IMR-90 (cell line): Measurements from ENCODE around the gene SYNC. TPM values are rescaled to one million over a fixed set of nuclear protein-coding genes. Genes with fewer than 3 reads are reported as not detected.

Source experiments
- ATAC-seq: fragments of 200-7000 bp; cut with Tn5 transposase; 2 replicates; pipeline ENCODE4 v1.9.1; 2020; ENCODE audit warnings: low read depth, mild to moderate bottlenecking, moderate library complexity
- BruUV-seq: library from RNA; stranded (reverse); fragments of 400-500 nt; replicated peaks from 2 replicates; lab custom pipeline; 2021; lab: Mats Ljungman, UMichigan
- CTCF ChIA-PET: fragments of 300-600 bp; formaldehyde crosslinking; extraction: SDS; loops from one replicate; lab custom pipeline; 2021; ENCODE audit warnings: antibody characterized with exemption; lab: Yijun Ruan, JAX
- POLR2A ChIA-PET: fragments of 300-600 bp; sonication (Branson Sonifier 250); formaldehyde crosslinking; loops from one replicate; lab custom pipeline; 2022; ENCODE audit warnings: antibody characterized with exemption; ENCODE audit not compliant: unreplicated experiment; lab: Charles Lee
- DNase-seq: peaks from one replicate; pipeline ENCODE4 v3.0.0; 2013
- H2AFZ ChIP-seq: replicated peaks from 2 replicates; pipeline ENCODE3; 2013; ENCODE audit warnings: low read length, mild to moderate bottlenecking; ENCODE audit not compliant: poor library complexity
- H2AK5ac ChIP-seq: 2 replicates; pipeline ENCODE4 v1.6.1; 2013; ENCODE audit warnings: low read depth, low read length, inconsistent platforms
- H2AK9ac ChIP-seq: replicated peaks from 2 replicates; pipeline ENCODE3; 2013; ENCODE audit warnings: mild to moderate bottlenecking, low read depth, low read length, moderate library complexity; ENCODE audit not compliant: poor library complexity
- H2BK120ac ChIP-seq: 2 replicates; pipeline ENCODE4 v1.6.1; 2013; ENCODE audit warnings: low read depth, low read length, inconsistent platforms
- H2BK15ac ChIP-seq: 3 replicates; pipeline ENCODE4 v1.6.1; 2013; ENCODE audit warnings: low read depth, low read length, inconsistent platforms
- H2BK20ac ChIP-seq: 2 replicates; pipeline ENCODE4 v1.6.1; 2013; ENCODE audit warnings: low read depth, mild to moderate bottlenecking, inconsistent platforms, low read length, moderate library complexity
- H2BK5ac ChIP-seq: 2 replicates; pipeline ENCODE4 v1.6.1; 2013; ENCODE audit warnings: mild to moderate bottlenecking, low read depth, low read length, inconsistent platforms; ENCODE audit not compliant: poor library complexity, severe bottlenecking
- H3K14ac ChIP-seq: replicated peaks from 2 replicates; pipeline ENCODE4 v1.6.1; 2013; ENCODE audit warnings: low read depth, low read length, inconsistent platforms
- H3K18ac ChIP-seq: 2 replicates; pipeline ENCODE4 v1.6.1; 2013; ENCODE audit warnings: low read depth, low read length, control low read depth
- H3K23ac ChIP-seq: 2 replicates; pipeline ENCODE4 v1.6.1; 2013; ENCODE audit warnings: low read depth, low read length, inconsistent platforms
- H3K27ac ChIP-seq: 2 replicates; pipeline ENCODE4 v1.5.1; 2013; ENCODE audit warnings: mild to moderate bottlenecking, control low read depth, low read length; ENCODE audit not compliant: insufficient read depth
- H3K27me3 ChIP-seq: 2 replicates; pipeline ENCODE4 v1.6.1; 2013; ENCODE audit warnings: low read length; ENCODE audit not compliant: control insufficient read depth, insufficient read depth
- H3K36me3 ChIP-seq: 2 replicates; pipeline ENCODE4 v1.6.1; 2013; ENCODE audit warnings: low read length, mixed read lengths; ENCODE audit not compliant: control insufficient read depth, insufficient read depth
- H3K4ac ChIP-seq: 2 replicates; pipeline ENCODE4 v1.6.1; 2013; ENCODE audit warnings: low read depth, low read length, inconsistent platforms
- H3K4me1 ChIP-seq: 2 replicates; pipeline ENCODE4 v1.6.1; 2013; ENCODE audit warnings: low read length, mixed read lengths; ENCODE audit not compliant: control insufficient read depth, insufficient read depth
- H3K4me2 ChIP-seq: 2 replicates; pipeline ENCODE4 v1.6.1; 2013; ENCODE audit warnings: low read depth, mild to moderate bottlenecking, control low read depth, low read length, moderate library complexity
- H3K4me3 ChIP-seq: 2 replicates; pipeline ENCODE4 v1.5.1; 2013; ENCODE audit warnings: low read depth, mild to moderate bottlenecking, control low read depth, low read length, moderate library complexity; ENCODE audit not compliant: insufficient read depth
- H3K56ac ChIP-seq: 2 replicates; pipeline ENCODE4 v1.6.1; 2013; ENCODE audit warnings: low read length, inconsistent platforms; ENCODE audit not compliant: insufficient read depth; ENCODE audit errors: extremely low read depth
- H3K79me1 ChIP-seq, 2 experiments: 2 replicates each; pipeline ENCODE4 v1.6.1; 2013; ENCODE audit warnings: low read length in 2 of 2, inconsistent platforms in 1 of 2, low read depth in 1 of 2
- H3K9ac ChIP-seq: 2 replicates; pipeline ENCODE4 v1.6.1; 2013; ENCODE audit warnings: low read depth, low read length, control low read depth
- H3K9me1 ChIP-seq: 2 replicates; pipeline ENCODE4 v1.6.1; 2013; ENCODE audit warnings: low read length, inconsistent platforms; ENCODE audit not compliant: insufficient read depth
- H3K9me3 ChIP-seq: 2 replicates; pipeline ENCODE4 v1.6.1; 2013; ENCODE audit warnings: low read length; ENCODE audit not compliant: control insufficient read depth, insufficient read depth
- H4K20me1 ChIP-seq: 2 replicates; pipeline ENCODE4 v1.6.1; 2013; ENCODE audit warnings: low read length, inconsistent platforms; ENCODE audit not compliant: insufficient read depth
- H4K5ac ChIP-seq: 2 replicates; pipeline ENCODE4 v1.6.1; 2013; ENCODE audit warnings: mild to moderate bottlenecking, low read depth, low read length, control low read depth
- H4K8ac ChIP-seq, 2 experiments: 2 replicates each; pipeline ENCODE4 v1.6.1; 2013; ENCODE audit warnings: low read depth in 2 of 2, low read length in 2 of 2, control low read depth in 1 of 2, inconsistent platforms in 1 of 2
- H4K91ac ChIP-seq: 2 replicates; pipeline ENCODE4 v1.6.1; 2013; ENCODE audit warnings: low read depth, low read length, inconsistent platforms; ENCODE audit not compliant: insufficient read depth
- BHLHE40 ChIP-seq: fragments of 150-350 bp; IDR thresholded peaks from 2 replicates; pipeline ENCODE4 v1.6.1; 2016; ENCODE audit warnings: mild to moderate bottlenecking, low read depth, low read length
- CHD1 ChIP-seq: IDR thresholded peaks from 2 replicates; pipeline ENCODE4 v1.6.1; 2012; ENCODE audit warnings: low read depth, low read length, improper control_type of control experiment
- FOS ChIP-seq: fragments of 150-350 bp; IDR thresholded peaks from 2 replicates; pipeline ENCODE4 v1.6.1; 2016; ENCODE audit warnings: low read depth, low read length
- MXI1 ChIP-seq: IDR thresholded peaks from 2 replicates; pipeline ENCODE4 v1.6.1; 2012; ENCODE audit warnings: low read depth, mild to moderate bottlenecking, low read length, moderate library complexity, borderline replicate concordance
- POLR2A ChIP-seq: IDR thresholded peaks from 2 replicates; pipeline ENCODE4 v1.6.1; 2012; ENCODE audit warnings: mild to moderate bottlenecking, low read depth, low read length
- RCOR1 ChIP-seq: IDR thresholded peaks from 2 replicates; pipeline ENCODE4 v1.6.1; 2012; ENCODE audit warnings: mild to moderate bottlenecking, low read length, improper control_type of control experiment; ENCODE audit not compliant: insufficient replicate concordance
- RFX5 ChIP-seq: IDR thresholded peaks from 2 replicates; pipeline ENCODE4 v1.8.0; 2012; ENCODE audit warnings: low read depth, mild to moderate bottlenecking, low read length, moderate library complexity
- WGBS, 2 experiments: methylation state at CpG; one replicate each; pipeline versions ENCODE4 v1.1.5 to v1.1.7; 2013; ENCODE audit warnings: missing lambda C conversion rate in 2 of 2; ENCODE audit not compliant: insufficient read length in 1 of 2; ENCODE audit errors: extremely low coverage in 2 of 2; 5-methylcytosine and 5-hydroxymethylcytosine counted together
- dilution Hi-C: fragments of 300-500 bp; cut with HindIII; formaldehyde crosslinking; loops from one replicate; pipeline ENCODE4 v1.14.3; 2018; ENCODE audit warnings: low sequenced_read_pairs; ENCODE audit not compliant: unreplicated experiment
- in situ Hi-C: fragments of 300-500 bp; cut with MboI; formaldehyde crosslinking; loops from 3 replicates; pipeline ENCODE4 v1.14.3; 2019; ENCODE audit warnings: low sequenced_read_pairs, inconsistent platforms, mixed read lengths
- intact Hi-C: fragments of 100-400 bp; cut with micrococcal nuclease; formaldehyde crosslinking; loops from 2 replicates; pipeline ENCODE4 v1.10.0; 2022
- polyA plus RNA-seq, 3 experiments: library from polyadenylated mRNA; depleted of rRNA; stranded (reverse); fragments of >200 nt; gene quantifications; 2 replicates each; pipeline ENCODE4 v1.2.3, GENCODE V29; 2012; ENCODE audit warnings: low replicate concordance in 1 of 3
- total RNA-seq: library from RNA; depleted of rRNA; stranded (reverse); fragments of >200 nt; gene quantifications from 2 replicates; pipeline ENCODE4 v1.2.3, GENCODE V29; 2012
- TF ChIP-seq, protein P1 (sequence below): fragments of 150-350 bp; IDR thresholded peaks from 2 replicates; pipeline ENCODE4 v1.6.1; 2016; ENCODE audit warnings: low read depth, mild to moderate bottlenecking, low read length, moderate library complexity, borderline replicate concordance

SYNC gene
- total and polyA plus RNA-seq, 2 of the 4 experiments (the other 2 are of a cell fraction), result 48.9 to 103 TPM

DNA sequence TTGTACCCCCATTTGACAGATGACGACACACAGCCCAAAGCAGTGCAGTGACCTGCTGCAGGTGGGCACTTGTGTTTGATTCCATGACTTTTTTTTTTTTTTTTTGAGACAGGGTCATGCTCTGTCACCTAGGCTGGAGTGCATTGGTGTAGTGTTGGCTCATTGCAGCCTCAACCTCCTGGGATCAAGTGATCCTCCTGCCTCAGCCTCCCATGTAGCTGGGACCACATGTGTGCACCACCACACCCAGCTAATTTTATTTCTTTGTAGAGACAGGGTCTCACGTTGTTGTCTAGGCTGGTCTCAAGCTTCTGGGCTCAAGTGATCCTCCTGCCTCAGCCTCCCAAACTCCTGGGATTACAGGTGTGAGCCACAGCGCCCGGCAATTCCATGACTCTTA is 14.9 kb upstream of the SYNC start:
- no peak overlapping the region for H4K91ac ChIP-seq
- TF ChIP-seq BHLHE40 (no peak), POLR2A (no peak), RFX5 (no peak), MXI1 (no peak), CHD1 (no peak), FOS (no peak), RCOR1 (no peak)
- TF ChIP-seq, protein P1, sequence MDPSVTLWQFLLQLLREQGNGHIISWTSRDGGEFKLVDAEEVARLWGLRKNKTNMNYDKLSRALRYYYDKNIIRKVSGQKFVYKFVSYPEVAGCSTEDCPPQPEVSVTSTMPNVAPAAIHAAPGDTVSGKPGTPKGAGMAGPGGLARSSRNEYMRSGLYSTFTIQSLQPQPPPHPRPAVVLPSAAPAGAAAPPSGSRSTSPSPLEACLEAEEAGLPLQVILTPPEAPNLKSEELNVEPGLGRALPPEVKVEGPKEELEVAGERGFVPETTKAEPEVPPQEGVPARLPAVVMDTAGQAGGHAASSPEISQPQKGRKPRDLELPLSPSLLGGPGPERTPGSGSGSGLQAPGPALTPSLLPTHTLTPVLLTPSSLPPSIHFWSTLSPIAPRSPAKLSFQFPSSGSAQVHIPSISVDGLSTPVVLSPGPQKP, result no peak
- DNase-seq (no peak), ATAC-seq (no peak)
- no peak overlapping the region for H2BK5ac ChIP-seq
- intact Hi-C loops (no loop called here), dilution Hi-C loops (no loop called here), in situ Hi-C loops (loop anchor here (5.0 kb wide), 1 partner anchor 50 kb away; no protein-coding TSS in a partner anchor)
- H3K4ac ChIP-seq, result no peak overlapping the region
- H4K5ac ChIP-seq, result no peak overlapping the region
- H3K4me1 ChIP-seq, result peaks cover 4% of the 10 kb centered on the region
- H3K36me3 ChIP-seq, result no peaks in the 10 kb centered on the region
- H3K56ac ChIP-seq, result no peak overlapping the region
- H2AK9ac ChIP-seq, result no peak overlapping the region
- H3K18ac ChIP-seq, result no peak overlapping the region
- H3K27me3 ChIP-seq, result no peaks in the 10 kb centered on the region
- H3K27ac ChIP-seq, result no peak overlapping the region
- no peaks in the 10 kb centered on the region for H3K79me1 ChIP-seq
- POLR2A ChIA-PET, result no interaction called here
- H3K4me3 ChIP-seq, result no peak overlapping the region
- H3K9me1 ChIP-seq, result no peaks in the 10 kb centered on the region
- no peak overlapping the region for H3K9ac ChIP-seq
- H2AFZ ChIP-seq, result no peak overlapping the region
- no peak overlapping the region for H2BK120ac ChIP-seq
- no peak overlapping the region for H2BK15ac ChIP-seq
- no peak overlapping the region for H4K8ac ChIP-seq
- H2AK5ac ChIP-seq, result no peak overlapping the region
- CTCF ChIA-PET, result no interaction called here
- no peak overlapping the region for H3K4me2 ChIP-seq
- no TSS peak for BruUV-seq
- no peak overlapping the region for H3K23ac ChIP-seq
- no peaks in the 10 kb centered on the region for H3K9me3 ChIP-seq
- 60% methylated on average over 1 of the region's 4 CpGs; no CpG with 5 or more reads in 1 of the 2 experiments for whole genome bisulfite sequencing, 2 experiments
- no peak overlapping the region for H2BK20ac ChIP-seq
- H3K14ac ChIP-seq, result no peak overlapping the region
- no peaks in the 10 kb centered on the region for H4K20me1 ChIP-seq
